ENCODE measurements around the gene OR56B4. TPM values are rescaled to one million over a fixed set of nuclear protein-coding genes. Genes with fewer than 3 reads are reported as not detected.
"Not testable (repeated sequence)": the region's sequence is repeated elsewhere in the genome, so short reads cannot be mapped to it uniquely, and the experiment has no call there.

Gene OR56B4
- total RNA-seq, 1 donor from 2014 or later = not detected

- Mint-ChIP-seq H3K36me3 (ENCODE audit: unreplicated experiment) (no peaks in the 10 kb centered on the region), H3K9me3 (ENCODE audit: unreplicated experiment) (no peaks in the 10 kb centered on the region), H3K27ac (ENCODE audit: unreplicated experiment) (no peak overlapping the region), H3K27me3 (ENCODE audit: unreplicated experiment) (peaks cover 2% of the 10 kb centered on the region), H3K4me1 (ENCODE audit: low read depth, unreplicated experiment) (no peaks in the 10 kb centered on the region), H3K4me3 (ENCODE audit: unreplicated experiment) (no peak overlapping the region)
- TF ChIP-seq, protein P1, sequence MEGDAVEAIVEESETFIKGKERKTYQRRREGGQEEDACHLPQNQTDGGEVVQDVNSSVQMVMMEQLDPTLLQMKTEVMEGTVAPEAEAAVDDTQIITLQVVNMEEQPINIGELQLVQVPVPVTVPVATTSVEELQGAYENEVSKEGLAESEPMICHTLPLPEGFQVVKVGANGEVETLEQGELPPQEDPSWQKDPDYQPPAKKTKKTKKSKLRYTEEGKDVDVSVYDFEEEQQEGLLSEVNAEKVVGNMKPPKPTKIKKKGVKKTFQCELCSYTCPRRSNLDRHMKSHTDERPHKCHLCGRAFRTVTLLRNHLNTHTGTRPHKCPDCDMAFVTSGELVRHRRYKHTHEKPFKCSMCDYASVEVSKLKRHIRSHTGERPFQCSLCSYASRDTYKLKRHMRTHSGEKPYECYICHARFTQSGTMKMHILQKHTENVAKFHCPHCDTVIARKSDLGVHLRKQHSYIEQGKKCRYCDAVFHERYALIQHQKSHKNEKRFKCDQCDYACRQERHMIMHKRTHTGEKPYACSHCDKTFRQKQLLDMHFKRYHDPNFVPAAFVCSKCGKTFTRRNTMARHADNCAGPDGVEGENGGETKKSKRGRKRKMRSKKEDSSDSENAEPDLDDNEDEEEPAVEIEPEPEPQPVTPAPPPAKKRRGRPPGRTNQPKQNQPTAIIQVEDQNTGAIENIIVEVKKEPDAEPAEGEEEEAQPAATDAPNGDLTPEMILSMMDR (IDR thresholded peaks at IDR 0.05; ENCODE audit: partially characterized antibody, unreplicated experiment) = no peak
- no peak for DNase-seq
These were observed 16.8 kb downstream of the OR56B4 start for GRCh38 chr11:6124245-6124644.

DNA sequence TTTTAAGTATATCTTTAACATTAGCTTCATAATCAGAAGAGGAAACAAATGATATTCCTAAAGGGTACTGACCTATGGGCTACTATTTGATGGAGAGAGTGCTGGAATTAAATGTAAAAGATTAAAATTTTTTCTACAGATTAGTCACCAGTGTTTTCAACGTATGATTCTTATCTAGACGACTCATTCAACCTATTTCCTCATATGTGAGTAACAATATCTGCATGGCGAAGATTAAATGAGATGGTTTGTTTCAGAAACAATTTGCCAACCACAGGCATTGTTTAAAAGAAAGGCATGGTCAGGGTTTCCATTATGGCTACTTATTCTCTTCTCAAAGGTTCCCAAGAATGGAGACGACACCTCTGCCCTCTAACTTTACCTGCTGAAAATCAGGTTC is 20.4 kb downstream of the OR56B4 start:
- no peak overlapping the region for H3K4me3 Mint-ChIP-seq (ENCODE audit: unreplicated experiment)
- H3K9me3 Mint-ChIP-seq (ENCODE audit: unreplicated experiment) = no peaks in the 10 kb centered on the region
- H3K27ac Mint-ChIP-seq (ENCODE audit: unreplicated experiment) = no peak overlapping the region
- TF ChIP-seq, protein P1 (IDR thresholded peaks at IDR 0.05; ENCODE audit: partially characterized antibody, unreplicated experiment) = no peak
- no peaks in the 10 kb centered on the region for H3K36me3 Mint-ChIP-seq (ENCODE audit: unreplicated experiment)
- H3K27me3 Mint-ChIP-seq (ENCODE audit: unreplicated experiment) = no peaks in the 10 kb centered on the region
- no peaks in the 10 kb centered on the region for H3K4me1 Mint-ChIP-seq (ENCODE audit: low read depth, unreplicated experiment)
- DNase-seq = no peak

GRCh38 chr11:6129011-6129410 is 21.5 kb downstream of the OR56B4 start:
- Mint-ChIP-seq H3K4me3 (ENCODE audit: unreplicated experiment) (no peak overlapping the region), H3K27me3 (ENCODE audit: unreplicated experiment) (no peaks in the 10 kb centered on the region), H3K27ac (ENCODE audit: unreplicated experiment) (no peak overlapping the region), H3K9me3 (ENCODE audit: unreplicated experiment) (no peaks in the 10 kb centered on the region), H3K4me1 (ENCODE audit: low read depth, unreplicated experiment) (no peaks in the 10 kb centered on the region), H3K36me3 (ENCODE audit: unreplicated experiment) (no peaks in the 10 kb centered on the region)
- TF ChIP-seq, protein P1 (IDR thresholded peaks at IDR 0.05; ENCODE audit: partially characterized antibody, unreplicated experiment) = no peak
- DNase-seq = no peak

GRCh38 chr11:6129635-6130034 is 22.2 kb downstream of the OR56B4 start:
- TF ChIP-seq, protein P1 (IDR thresholded peaks at IDR 0.05; ENCODE audit: partially characterized antibody, unreplicated experiment) = no peak
- Mint-ChIP-seq H3K4me1 (ENCODE audit: low read depth, unreplicated experiment) (no peaks in the 10 kb centered on the region), H3K9me3 (ENCODE audit: unreplicated experiment) (no peaks in the 10 kb centered on the region), H3K27me3 (ENCODE audit: unreplicated experiment) (no peaks in the 10 kb centered on the region), H3K27ac (ENCODE audit: unreplicated experiment) (no peak overlapping the region), H3K4me3 (ENCODE audit: unreplicated experiment) (no peak overlapping the region), H3K36me3 (ENCODE audit: unreplicated experiment) (no peaks in the 10 kb centered on the region)
- no peak for DNase-seq

GRCh38 chr11:6132431-6132830 is 24.9 kb downstream of the OR56B4 start:
- Mint-ChIP-seq H3K27me3 (ENCODE audit: unreplicated experiment) (no peaks in the 10 kb centered on the region), H3K36me3 (ENCODE audit: unreplicated experiment) (no peaks in the 10 kb centered on the region), H3K4me3 (ENCODE audit: unreplicated experiment) (no peak overlapping the region), H3K4me1 (ENCODE audit: low read depth, unreplicated experiment) (no peaks in the 10 kb centered on the region), H3K9me3 (ENCODE audit: unreplicated experiment) (no peaks in the 10 kb centered on the region), H3K27ac (ENCODE audit: unreplicated experiment) (no peak overlapping the region)
- TF ChIP-seq, protein P1 (IDR thresholded peaks at IDR 0.05; ENCODE audit: partially characterized antibody, unreplicated experiment) = no peak
- no peak for DNase-seq

- H3K4me1 Mint-ChIP-seq (ENCODE audit: low read depth, unreplicated experiment); H3K4me3 Mint-ChIP-seq (ENCODE audit: unreplicated experiment); H3K9me3 Mint-ChIP-seq (ENCODE audit: unreplicated experiment); H3K27me3 Mint-ChIP-seq (ENCODE audit: unreplicated experiment); H3K27ac Mint-ChIP-seq (ENCODE audit: unreplicated experiment); DNase-seq; H3K36me3 Mint-ChIP-seq (ENCODE audit: unreplicated experiment): not testable (repeated sequence)
These were observed 28.5 kb downstream of the OR56B4 start for GRCh38 chr11:6135936-6136335.

Measured in glutamatergic neuron (in vitro differentiated cells).